GM20000 (cell line): Measurements from ENCODE around the gene RAB14.

Experiments used
- DNase-seq: peaks from one replicate; pipeline ENCODE4 v3.0.0; 2012; ENCODE audit warnings: low spot score
- TF ChIP-seq, protein P1 (sequence below): IDR thresholded peaks from 2 replicates; pipeline ENCODE4 v1.5.1; 2012; ENCODE audit warnings: mild to moderate bottlenecking, control low read depth; ENCODE audit errors: extremely low read depth, missing control alignments

The RAB14 gene

DNA sequence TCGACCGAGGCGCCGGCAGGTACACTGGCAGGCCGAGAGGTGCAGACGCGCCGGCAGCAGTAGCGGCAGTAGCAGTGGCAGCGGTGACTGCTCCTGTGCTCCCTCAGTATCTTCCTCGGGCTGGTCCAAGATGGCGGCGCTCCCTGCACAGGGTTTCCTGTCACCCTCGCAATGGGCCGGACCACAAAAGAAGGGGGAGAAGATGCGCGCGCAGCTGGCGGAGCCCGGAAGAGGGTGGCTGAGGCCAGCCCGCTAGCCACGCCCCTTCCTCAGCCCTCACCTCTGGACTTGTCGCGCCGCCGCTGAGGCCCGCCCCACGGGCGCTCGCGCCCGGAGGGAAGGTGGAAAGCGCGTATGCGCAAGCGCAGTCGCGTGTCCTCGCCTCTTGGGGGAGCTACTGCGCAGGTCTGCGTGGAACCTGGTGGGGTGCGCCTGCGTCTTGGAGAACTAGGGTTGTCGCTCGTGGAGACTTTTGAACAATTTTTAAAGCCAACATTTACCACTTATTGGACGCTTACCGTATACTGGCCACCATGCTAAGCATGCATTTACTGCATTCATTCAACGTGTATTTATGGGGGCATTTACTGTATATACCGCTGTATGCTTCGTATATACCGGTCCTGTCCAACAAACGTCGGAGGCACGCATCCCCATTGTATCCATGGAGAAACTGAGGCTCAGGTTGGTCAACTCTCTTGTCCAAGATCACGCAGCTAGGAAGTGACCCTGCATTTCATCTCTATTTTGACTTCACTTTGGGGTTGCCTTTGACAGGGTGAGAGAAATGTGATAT lies at the start of gene RAB14:
TSS of gene RAB14 (minus strand) at position 132 of the 796 bp plus-strand sequence. CDS start 8,457 bp downstream, outside the sequence.
- TF ChIP-seq, protein P1, sequence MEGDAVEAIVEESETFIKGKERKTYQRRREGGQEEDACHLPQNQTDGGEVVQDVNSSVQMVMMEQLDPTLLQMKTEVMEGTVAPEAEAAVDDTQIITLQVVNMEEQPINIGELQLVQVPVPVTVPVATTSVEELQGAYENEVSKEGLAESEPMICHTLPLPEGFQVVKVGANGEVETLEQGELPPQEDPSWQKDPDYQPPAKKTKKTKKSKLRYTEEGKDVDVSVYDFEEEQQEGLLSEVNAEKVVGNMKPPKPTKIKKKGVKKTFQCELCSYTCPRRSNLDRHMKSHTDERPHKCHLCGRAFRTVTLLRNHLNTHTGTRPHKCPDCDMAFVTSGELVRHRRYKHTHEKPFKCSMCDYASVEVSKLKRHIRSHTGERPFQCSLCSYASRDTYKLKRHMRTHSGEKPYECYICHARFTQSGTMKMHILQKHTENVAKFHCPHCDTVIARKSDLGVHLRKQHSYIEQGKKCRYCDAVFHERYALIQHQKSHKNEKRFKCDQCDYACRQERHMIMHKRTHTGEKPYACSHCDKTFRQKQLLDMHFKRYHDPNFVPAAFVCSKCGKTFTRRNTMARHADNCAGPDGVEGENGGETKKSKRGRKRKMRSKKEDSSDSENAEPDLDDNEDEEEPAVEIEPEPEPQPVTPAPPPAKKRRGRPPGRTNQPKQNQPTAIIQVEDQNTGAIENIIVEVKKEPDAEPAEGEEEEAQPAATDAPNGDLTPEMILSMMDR = peak; percentile 61
- DNase-seq = peak; percentile 99

DNA sequence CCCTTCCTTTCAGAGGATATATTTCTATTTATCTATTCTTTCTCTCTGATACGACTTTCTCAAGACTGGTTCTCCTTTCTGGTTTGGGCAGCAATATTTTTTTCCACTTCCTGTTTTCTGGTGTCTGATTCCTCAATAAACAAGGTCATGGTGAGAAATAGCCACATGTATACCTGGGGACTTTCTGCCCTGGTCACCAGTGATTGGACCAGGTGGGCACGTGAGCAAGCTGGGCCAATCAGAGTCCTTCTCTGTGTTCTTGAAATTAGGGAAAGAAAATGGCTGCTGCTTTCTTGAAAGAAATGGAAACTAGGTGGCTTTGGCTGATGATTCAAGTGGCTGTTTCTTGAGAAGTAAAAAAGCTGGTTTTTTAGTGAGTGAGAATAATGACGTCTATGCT lies 47.9 kb upstream of the RAB14 start:
- TF ChIP-seq, protein P1 = no peak

DNA sequence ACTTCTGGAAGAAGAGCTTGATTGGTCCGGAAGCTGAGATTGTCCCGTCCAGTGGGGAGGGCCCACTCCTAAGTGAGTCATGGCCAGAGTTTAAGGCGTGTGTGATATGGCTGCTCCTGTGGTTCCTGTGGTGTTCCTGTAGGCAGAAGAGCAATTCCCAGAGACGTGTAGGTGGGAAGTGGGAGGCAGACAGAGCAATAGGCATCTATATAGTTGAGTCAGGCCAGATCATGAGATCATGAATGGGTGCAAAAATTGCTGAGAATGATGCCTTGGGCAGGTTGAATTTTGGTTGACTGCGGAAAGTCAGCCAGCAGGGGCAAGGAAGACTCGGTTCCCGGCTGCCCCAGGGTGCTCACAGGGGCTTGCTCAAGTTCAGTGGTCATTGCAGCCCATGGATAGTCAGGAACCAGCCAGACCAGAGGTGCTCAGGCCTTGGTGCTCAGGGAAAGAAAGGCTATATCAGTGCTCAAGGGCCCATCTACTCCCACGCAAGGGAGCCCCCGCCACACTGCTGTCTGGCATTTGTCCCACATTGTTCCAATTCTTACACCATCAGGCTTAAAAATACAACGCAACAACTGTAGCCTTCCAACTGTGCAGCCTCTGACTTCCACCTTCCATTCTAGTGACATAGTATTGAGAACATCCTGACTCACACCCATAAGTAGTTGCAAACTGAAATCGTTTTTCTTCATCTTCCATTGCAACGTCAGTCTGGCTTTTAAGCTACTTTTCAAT lies 45.3 kb upstream of the RAB14 start:
- DNase-seq = no peak
- TF ChIP-seq, protein P1 = no peak

More for the DNA sequence above, 47.9 kb upstream of the RAB14 start:
- no peak for DNase-seq

DNA sequence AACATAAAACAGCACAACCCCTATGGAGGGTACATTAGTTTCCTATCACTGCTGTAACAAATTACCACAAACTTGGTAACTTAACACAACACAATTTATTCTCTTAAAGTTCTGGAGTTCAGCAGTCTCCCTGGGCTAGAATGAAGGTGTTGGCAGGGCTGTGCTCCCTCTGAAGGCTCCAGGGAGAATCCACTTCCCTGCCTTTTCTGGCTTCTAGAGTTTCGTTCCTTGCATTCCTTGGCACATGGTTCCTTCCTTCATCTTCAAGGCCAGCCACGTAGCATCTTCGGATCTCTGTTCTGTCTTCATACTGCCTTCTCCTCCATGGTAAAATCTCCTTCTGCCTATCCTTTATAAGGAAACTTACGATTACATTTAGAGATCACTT lies 41.3 kb upstream of the RAB14 start:
- DNase-seq = no peak
- TF ChIP-seq, protein P1 = no peak

DNA sequence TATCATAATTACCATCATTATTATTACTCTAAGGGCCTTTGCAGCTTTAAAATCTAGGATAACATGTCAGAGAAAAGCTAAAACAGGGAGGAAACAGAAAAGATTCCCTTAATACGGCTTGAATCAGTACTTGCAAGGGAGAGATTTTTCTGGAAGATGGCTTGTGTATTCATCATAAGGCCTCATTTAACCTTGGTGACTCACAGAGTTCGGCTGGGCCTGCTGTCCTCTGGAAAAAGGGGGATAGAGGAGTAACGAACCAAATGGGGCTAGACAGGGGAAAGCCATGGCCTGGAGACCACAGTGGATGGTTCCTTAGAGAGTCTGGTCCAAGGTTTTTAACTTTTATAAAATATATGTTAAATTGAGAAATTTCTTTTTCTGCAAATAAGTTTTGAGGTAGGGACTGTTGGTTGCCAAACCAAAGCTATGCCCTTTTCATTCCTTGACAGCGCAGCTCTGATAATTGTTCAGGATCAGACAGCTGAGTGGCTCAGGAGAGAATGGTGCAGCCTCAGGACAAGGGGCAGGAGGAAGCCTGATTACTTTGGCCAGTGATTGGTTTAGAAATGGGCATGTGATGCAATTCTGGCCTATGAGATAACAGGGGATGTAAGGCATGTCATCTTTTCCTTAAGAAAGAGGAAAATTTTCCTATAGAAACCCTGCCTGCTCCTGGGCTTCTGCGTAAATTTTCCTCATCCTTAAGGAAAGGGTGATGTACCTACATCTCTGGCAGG lies 40.7 kb upstream of the RAB14 start:
- TF ChIP-seq, protein P1 = no peak
- no peak for DNase-seq

DNA sequence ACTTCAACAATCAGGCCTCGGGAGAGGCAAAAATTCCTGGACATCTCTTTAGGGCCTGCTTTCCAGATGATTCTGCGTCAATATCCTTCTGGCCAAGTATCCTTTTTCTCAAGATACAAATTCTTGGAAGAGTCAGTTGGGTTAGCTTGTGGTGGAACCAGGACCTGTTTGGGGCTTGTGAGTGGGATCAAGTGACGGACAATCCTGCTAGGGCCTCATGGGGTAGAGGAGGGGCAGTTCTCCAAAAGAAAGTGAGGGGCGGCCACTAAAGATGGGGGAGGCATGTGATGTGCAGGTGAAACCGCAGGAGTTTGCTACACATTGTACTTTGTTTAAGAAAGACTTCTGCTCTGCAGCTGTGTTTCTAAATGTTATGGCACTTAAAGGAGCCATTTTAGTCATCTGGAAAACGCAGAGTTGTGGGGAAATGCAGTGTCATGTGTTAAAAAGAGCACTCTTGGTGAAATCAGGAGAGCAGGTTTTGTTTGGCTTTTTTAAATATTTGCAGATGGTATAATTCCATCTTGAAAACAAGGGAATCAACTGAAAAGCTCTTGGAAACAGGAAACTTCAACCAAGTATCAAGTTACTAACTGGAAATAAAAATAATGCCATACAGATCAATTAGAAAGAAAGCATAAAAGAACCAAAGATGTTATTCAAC lies 38.9 kb upstream of the RAB14 start:
- no peak for DNase-seq
- TF ChIP-seq, protein P1 = no peak
